Epithelial cell of esophagus (primary cell): Measurements from ENCODE around the gene FRMPD2.
A peak's percentile ranks its signal among the peaks of the same experiment; 100 is the strongest.

Source experiments
- DNase-seq: peaks from one replicate; pipeline ENCODE4 v3.0.0; 2010; ENCODE audit warnings: low read depth
- H3K4me3 ChIP-seq: 2 replicates; pipeline ENCODE4 v1.5.1; 2011; ENCODE audit warnings: mild to moderate bottlenecking, low read length, control low read depth
- TF ChIP-seq, protein P1 (sequence below): IDR thresholded peaks from 2 replicates; pipeline ENCODE4 v1.5.1; 2011; ENCODE audit warnings: low read depth, mild to moderate bottlenecking, low read length, control low read depth, inconsistent platforms; ENCODE audit not compliant: insufficient read depth; ENCODE audit errors: missing control alignments

Gene FRMPD2

DNA sequence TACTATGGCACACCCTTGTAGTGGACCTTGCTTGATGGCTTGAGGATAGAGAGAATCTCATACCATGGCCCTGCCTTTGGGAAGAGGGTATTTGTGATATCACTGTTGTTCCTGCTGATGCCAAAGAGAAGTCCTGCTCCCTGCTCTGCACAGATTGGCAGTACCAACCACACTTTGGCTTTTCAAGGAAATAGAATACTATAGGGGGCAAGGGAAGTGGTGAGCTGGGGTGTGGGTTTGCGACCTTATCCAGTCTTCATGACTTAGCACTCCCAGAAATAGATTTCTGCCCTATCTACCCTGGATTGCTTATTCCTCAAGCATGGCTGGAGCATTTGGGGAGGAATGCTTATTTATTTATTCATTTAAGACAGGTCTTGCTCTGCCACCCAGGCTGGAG lies 25.2 kb upstream of the FRMPD2 start:
- TF ChIP-seq, protein P1, sequence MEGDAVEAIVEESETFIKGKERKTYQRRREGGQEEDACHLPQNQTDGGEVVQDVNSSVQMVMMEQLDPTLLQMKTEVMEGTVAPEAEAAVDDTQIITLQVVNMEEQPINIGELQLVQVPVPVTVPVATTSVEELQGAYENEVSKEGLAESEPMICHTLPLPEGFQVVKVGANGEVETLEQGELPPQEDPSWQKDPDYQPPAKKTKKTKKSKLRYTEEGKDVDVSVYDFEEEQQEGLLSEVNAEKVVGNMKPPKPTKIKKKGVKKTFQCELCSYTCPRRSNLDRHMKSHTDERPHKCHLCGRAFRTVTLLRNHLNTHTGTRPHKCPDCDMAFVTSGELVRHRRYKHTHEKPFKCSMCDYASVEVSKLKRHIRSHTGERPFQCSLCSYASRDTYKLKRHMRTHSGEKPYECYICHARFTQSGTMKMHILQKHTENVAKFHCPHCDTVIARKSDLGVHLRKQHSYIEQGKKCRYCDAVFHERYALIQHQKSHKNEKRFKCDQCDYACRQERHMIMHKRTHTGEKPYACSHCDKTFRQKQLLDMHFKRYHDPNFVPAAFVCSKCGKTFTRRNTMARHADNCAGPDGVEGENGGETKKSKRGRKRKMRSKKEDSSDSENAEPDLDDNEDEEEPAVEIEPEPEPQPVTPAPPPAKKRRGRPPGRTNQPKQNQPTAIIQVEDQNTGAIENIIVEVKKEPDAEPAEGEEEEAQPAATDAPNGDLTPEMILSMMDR: no peak
- DNase-seq: no peak

GRCh38 chr10:48299066-48299465 lies 24.6 kb upstream of the FRMPD2 start:
- H3K4me3 ChIP-seq: no peak overlapping the region
- DNase-seq: no peak
- TF ChIP-seq, protein P1: no peak

More for the DNA sequence above, 25.2 kb upstream of the FRMPD2 start:
- H3K4me3 ChIP-seq: no peak overlapping the region

- no peak overlapping the region for H3K4me3 ChIP-seq
- TF ChIP-seq, protein P1: no peak
- DNase-seq: no peak
These were observed 22.1 kb upstream of the FRMPD2 start for GRCh38 chr10:48296576-48297098.

GRCh38 chr10:48294431-48294830 lies 19.9 kb upstream of the FRMPD2 start:
- no peak for DNase-seq
- H3K4me3 ChIP-seq: no peak overlapping the region
- TF ChIP-seq, protein P1: no peak

DNA sequence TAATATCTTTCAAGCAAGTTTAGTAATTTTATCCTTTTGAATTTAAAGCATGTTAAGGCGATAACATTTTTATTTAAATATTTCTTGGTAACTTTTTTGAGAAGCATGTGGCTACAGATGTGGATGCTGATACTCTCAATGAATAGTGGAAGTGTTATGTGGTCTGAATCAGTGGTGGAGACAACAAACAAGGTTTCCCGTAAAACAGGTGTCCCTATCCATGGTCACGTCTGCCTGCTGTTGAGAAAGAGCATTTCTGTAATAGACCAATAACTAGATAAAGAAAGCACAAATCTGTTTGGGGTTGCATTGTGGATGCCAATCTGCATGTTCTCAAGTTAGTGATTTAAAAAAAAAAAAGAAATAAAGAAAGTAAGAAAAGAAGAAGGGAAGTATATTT lies 18.1 kb upstream of the FRMPD2 start:
- TF ChIP-seq, protein P1: no peak
- no peak overlapping the region for H3K4me3 ChIP-seq
- no peak for DNase-seq

- H3K4me3 ChIP-seq: no peak overlapping the region
- no peak for DNase-seq
- TF ChIP-seq, protein P1: no peak
These were observed 16.7 kb upstream of the FRMPD2 start for GRCh38 chr10:48291190-48291589.

GRCh38 chr10:48290286-48290685 lies 15.8 kb upstream of the FRMPD2 start:
- DNase-seq: peak; percentile 36
- H3K4me3 ChIP-seq: no peak overlapping the region
- TF ChIP-seq, protein P1: no peak
